T1000 (cell line): ENCODE measurements around the gene OR8S1.
"Not testable (repeated sequence)": the region's sequence is repeated elsewhere in the genome, so short reads cannot be mapped to it uniquely, and the experiment has no call there.

Experiments
- DNase-seq: peaks from one replicate; lab custom pipeline; 2025; ENCODE audit warnings: mixed read lengths; lab: John Stamatoyannopoulos, UW

OR8S1 gene, protein sequence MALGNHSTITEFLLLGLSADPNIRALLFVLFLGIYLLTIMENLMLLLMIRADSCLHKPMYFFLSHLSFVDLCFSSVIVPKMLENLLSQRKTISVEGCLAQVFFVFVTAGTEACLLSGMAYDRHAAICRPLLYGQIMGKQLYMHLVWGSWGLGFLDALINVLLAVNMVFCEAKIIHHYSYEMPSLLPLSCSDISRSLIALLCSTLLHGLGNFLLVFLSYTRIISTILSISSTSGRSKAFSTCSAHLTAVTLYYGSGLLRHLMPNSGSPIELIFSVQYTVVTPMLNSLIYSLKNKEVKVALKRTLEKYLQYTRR

GRCh38 chr12:48525332-48525731 lies at the start of gene OR8S1:
Gene OR8S1 (plus strand): TSS chr12:48525632. CDS start chr12:48525632, 0 bp downstream.
- DNase-seq, result no peak

DNA sequence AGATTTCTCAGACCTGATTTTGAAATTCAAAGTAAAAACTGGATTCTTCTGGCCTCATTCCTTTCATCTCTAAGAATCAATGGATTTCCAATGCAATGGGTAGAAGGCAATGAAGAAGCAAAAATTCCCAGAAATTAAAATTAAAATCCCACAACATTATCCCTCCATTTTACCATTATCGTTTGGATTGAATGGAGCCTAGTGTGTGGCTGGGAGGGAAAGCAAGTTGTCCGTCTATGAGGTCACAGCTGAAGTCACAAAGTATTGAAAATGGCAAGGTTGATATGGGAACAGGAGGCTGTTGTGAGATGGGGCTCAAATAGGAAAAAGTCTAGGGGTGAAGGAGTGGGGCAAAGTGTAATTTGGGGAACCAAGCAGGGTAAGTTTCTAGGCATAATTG lies 43.2 kb upstream of the OR8S1 start, which contains the start of gene C12orf54:
Gene C12orf54 (plus strand): TSS at position 301 of the 400 bp plus-strand sequence. CDS start 799 bp downstream, outside the sequence.
- no peak for DNase-seq

GRCh38 chr12:48482930-48483329 lies 42.5 kb upstream of the OR8S1 start:
- DNase-seq, result no peak

DNA sequence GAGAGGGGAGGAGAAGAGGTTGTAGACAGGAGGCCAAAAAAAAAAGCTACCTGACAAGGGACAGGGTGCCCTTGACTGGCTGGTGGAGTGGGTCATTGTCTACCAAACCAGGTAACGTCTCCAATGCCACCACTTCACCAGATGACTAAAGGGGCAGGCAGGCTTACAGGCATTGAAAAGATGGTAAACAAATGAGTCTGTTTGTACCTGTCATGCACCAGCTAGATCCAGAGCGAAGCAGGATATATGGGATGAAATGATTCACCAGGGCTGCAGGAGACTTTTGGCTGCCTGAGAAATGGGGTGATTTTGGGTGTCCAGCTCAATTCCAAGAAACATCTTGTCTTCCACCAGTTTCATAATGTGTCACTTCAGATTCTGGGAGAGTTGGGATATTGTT lies 39.2 kb upstream of the OR8S1 start:
- no peak for DNase-seq

DNA sequence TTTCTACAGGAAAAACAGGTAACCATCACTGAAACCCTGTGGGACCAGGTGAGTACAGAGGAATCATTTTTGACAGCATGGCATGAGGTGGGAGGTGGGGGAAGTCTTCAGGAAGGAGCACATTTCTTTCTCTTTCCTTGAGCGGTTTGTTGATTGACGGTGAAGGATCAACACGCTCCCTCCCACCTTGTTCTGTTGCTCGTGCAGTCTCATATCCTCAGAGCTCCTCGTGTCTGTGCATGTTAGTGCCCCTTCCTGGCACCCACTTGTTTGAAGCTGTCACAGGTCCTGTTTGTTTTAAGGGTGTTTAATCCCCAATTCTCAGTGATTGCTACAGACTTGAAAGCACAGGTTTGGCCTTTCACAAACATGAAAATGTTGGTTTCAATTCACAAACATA lies 38.8 kb upstream of the OR8S1 start:
- DNase-seq, result no peak

- no peak for DNase-seq
These were observed 36.4 kb upstream of the OR8S1 start for GRCh38 chr12:48489012-48489411.

DNA sequence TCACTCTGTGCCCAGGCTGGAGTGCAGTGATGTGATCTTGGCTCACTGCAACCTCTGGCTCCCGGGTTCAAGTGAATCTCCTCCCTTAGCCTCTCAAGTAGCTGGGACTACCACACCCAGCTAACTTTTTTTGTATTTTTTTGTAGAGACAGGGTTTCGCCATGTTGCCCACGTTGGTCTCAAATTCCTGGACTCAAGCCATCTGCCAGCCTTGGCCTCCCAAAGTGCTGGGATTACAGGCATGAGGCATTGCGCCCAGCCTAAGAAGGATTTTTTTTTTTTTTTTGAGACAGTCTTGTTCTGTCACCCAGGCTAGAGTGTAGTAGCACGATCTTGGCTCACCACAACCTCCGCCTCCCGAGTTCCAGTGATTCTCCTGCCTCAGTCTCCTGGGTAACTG lies 36.0 kb upstream of the OR8S1 start:
- DNase-seq, result not testable (repeated sequence)

GRCh38 chr12:48500281-48500680 lies 25.2 kb upstream of the OR8S1 start:
- DNase-seq, result not testable (repeated sequence)

DNA sequence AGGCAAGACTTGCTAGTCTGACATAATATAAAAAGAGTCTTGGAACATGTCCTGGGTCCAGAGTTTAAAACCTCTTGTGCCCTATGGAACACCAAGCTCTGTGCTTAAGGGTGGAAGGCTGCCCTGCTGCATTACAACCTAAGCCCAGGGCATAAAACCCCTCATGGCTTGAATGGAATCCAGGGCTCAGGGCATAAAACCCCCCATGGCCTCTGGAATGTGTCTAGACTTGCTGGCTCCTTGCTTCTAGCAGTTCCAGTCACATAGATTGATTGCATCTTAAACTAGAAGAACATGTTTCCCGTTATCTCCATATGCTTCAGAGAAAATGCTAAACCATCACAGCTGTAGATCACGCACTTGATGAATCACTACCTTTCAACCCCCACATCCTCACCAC lies 18.6 kb upstream of the OR8S1 start:
- not testable (repeated sequence) for DNase-seq

- DNase-seq, result no peak
These were observed 16.4 kb upstream of the OR8S1 start for GRCh38 chr12:48508987-48509386.

GRCh38 chr12:48510111-48510510 lies 15.3 kb upstream of the OR8S1 start:
- DNase-seq, result no peak

DNA sequence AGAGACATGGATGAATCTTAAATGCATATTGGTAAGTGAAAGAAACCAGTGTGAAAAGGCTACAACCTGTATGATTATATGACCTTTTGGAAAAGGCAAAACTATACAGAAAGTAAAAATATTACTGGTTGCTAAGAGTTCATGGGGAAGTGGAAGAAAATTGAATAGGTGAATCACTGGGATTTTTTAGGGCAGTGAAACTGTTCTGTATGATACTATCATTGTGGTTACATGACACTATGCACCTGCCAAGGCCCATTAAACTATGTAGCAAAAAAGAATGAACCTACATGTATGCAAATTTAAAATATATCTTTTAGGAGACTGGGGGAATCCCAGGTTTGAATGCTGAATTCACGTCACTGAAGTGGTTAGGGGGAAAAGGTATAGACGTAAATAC lies 12.6 kb upstream of the OR8S1 start:
- no peak for DNase-seq

GRCh38 chr12:48514728-48515127 lies 10.7 kb upstream of the OR8S1 start:
- no peak for DNase-seq

GRCh38 chr12:48520381-48520780 lies 5.1 kb upstream of the OR8S1 start:
- not testable (repeated sequence) for DNase-seq

DNA sequence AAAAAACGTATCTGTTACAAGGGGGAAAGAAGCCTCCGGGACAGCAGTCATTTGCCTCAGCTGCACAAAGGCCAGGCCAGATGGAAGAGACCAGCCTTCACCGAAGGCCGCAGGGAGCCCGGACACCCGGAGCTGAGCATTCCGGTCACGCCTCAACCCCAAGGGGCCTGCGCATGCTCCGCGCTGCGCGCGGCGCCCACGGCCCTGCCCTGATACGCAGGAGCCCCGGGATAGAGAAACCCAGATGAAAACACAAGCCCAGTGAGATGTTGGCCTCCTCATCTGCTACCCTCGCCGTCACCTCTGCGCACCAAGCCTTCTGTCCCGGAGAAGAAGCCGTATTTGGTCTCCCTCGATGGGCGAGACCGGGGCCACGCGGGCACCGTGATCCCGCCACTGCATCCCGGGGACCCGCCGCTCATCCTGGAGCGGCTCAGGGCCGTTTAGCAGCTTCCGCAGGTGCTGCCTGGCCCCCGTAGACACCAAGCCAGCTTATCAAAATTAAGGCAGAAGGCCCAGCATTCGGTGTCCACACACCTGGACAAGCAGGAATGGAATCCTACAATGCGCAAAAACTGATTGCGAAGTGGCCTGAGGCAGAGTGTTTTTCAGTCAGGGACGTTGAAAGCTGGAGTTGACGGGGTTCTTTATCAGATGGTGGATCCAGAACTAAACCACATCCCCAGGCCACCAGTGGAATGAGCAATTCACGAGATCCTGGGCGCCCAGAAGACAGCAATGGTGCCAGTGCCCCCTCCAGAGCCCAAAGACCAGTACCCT lies 2.6 kb downstream of the OR8S1 start:
- no peak for DNase-seq

- no peak for DNase-seq
These were observed 7.2 kb downstream of the OR8S1 start for GRCh38 chr12:48532601-48533000.

DNA sequence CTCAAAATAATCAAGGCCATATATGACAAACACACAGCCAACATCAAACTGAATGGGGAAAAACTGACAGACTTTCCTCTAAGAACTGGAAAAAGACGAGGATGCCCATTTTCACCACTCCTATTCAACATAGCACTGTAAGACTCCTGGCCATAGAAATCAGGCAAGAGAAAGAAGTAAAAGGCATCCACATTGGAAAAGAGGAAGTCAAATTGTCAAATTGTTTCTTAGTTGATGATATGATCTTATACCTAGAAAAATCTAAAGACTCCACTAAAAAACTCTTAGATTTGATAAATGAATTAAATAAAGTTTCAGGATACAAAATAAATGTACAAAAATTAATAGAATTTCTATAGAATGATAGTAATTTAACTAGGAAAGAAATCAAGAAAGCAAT lies 11.2 kb downstream of the OR8S1 start:
- DNase-seq, result no peak

- no peak for DNase-seq
These were observed 17.0 kb downstream of the OR8S1 start for GRCh38 chr12:48542300-48542928.

DNA sequence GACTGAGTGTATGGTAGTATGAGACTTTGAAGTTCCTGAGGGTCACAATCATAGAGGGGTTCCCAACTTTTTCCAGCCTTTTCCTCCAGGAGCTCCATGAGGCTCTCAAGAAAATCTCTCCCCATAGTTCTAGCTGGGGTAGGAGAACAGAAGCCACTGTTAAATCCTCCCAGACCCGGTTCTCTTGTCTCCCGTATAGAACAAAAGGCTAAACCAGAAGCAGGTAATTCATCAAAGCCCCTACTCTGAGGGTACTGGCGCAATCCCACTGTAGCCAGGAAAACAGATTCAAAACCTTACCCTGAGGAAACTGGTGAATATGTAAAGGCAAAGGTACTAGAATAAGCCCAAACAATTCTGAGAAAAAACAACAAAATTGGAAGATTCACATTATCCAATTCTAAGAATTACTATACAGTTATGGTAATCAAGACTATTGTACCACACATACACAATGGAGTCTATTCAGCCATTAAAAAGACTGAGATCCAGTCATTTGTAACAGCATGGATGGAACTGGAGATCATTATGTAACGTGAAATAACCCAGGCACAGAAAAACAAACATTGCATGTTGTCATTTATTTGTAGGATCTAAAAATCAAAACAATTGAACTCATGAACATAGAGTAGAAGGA lies 20.5 kb downstream of the OR8S1 start:
- DNase-seq, result no peak

GRCh38 chr12:48547012-48547411 lies 21.6 kb downstream of the OR8S1 start:
- DNase-seq, result not testable (repeated sequence)

- not testable (repeated sequence) for DNase-seq
These were observed 26.2 kb downstream of the OR8S1 start for GRCh38 chr12:48551636-48552035.

DNA sequence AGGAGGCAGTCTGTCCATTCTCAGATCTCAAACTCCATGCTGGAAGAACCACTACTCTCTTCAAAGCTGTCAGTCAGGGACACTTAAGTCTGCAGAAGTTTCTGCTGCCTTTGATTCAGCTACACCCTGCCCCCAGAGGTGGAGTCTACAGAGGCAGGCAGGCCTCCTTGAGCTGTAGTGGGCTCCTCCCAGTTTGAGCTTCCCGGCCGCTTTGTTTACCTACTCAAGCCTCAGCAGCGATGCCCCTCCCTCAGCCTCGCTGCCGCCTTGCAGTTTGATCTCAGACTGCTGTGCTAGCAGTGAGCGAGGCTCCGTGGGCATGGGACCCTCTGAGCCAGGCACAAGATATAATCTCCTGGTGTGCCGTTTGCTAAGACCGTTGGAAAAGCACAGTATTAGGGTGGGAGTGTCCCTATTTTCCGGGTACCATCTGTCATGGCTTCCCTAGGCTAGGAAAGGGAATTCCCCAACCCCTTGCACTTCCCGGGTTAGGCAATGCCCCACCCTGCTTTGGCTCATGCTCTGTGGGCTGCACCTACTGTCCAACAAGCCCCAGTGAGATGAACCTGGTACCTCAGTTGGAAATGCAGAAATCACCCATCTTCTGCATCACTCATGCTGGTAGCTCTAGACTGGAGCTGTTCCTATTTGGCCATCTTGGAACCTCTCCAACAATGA lies 28.4 kb downstream of the OR8S1 start:
- DNase-seq, result not testable (repeated sequence)
